ENCODE measurements around the gene GRK5.

- TF ChIP-seq CTCF (IDR thresholded peaks at IDR 0.05) (no peak), POLR2A (IDR thresholded peaks at IDR 0.05) (no peak)
These were observed 99.6 kb downstream of the GRK5 start for GRCh38 chr10:119306986-119307392.

Measured in right lobe of liver (tissue), 4 donors.